GM06990 (cell line): Measurements from ENCODE around the gene RUNX3.

Experiments used
- DNase-seq: peaks from one replicate; pipeline ENCODE4 v3.0.0-alpha.2; 2011; ENCODE audit not compliant: insufficient read length; ENCODE audit errors: extremely low read depth
- H3K27me3 ChIP-seq: replicated peaks from 2 replicates; pipeline ENCODE4 v1.6.0; 2011; ENCODE audit warnings: low read length; ENCODE audit not compliant: control insufficient read depth, insufficient read depth
- H3K36me3 ChIP-seq: 2 replicates; pipeline ENCODE4 v1.5.1; 2011; ENCODE audit warnings: low read length; ENCODE audit not compliant: control insufficient read depth, insufficient read depth
- H3K4me3 ChIP-seq: replicated peaks from 2 replicates; pipeline ENCODE4 v1.5.1; 2011; ENCODE audit warnings: low read depth, mild to moderate bottlenecking, control low read depth, low read length
- TF ChIP-seq, protein P1 (sequence below): IDR thresholded peaks from 2 replicates; pipeline ENCODE4 v1.5.1; 2011; ENCODE audit warnings: low read length, control low read depth, mild to moderate bottlenecking, inconsistent platforms; ENCODE audit not compliant: insufficient read depth, poor library complexity, severe bottlenecking

RUNX3 gene

DNA sequence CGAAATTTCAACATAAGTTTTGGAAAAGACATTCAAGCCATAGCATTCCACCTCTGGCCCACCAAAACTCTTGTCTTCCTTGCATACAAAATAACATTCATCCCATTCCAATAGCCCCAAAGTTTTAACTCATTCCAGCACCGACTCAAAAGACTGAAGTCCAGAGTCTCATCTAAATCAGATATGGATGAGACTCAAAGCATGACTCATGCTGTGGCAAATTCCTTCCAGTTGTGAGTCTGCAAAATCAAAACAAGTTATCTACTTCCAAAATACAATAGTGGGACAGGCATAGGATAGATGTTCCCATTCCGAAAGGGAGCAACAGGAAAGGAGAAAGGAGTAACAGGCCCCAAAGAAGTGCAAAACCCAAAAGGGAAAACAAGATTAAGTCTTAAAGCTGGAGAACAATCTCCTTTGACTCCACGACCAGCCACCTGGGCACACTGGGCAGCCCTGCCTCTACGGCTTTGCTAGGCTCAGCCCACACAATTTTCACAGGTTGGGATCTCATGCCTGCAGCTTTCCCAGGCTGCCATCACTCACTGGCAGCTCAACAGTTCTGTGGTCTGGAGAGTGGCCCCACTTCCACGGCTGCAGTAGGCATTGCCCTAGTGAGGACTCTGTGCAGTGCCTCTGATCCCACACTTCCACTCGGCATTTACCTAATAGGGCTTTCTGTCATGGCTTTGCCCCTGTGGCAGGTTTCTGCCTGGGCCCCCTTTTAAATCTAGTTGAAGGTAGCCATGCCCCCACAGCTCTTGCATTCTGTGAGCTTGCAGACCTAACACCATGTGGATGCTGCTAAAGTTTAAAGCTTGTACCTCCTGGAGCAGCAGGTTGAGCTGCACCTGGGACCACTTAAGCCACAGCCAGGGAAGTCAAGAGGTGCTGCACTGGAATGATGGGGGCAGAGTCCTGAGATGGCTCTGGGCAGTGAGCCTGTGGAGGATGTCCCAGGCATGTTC lies 51.0 kb downstream of the RUNX3 start:
- no peak for DNase-seq
- TF ChIP-seq, protein P1, sequence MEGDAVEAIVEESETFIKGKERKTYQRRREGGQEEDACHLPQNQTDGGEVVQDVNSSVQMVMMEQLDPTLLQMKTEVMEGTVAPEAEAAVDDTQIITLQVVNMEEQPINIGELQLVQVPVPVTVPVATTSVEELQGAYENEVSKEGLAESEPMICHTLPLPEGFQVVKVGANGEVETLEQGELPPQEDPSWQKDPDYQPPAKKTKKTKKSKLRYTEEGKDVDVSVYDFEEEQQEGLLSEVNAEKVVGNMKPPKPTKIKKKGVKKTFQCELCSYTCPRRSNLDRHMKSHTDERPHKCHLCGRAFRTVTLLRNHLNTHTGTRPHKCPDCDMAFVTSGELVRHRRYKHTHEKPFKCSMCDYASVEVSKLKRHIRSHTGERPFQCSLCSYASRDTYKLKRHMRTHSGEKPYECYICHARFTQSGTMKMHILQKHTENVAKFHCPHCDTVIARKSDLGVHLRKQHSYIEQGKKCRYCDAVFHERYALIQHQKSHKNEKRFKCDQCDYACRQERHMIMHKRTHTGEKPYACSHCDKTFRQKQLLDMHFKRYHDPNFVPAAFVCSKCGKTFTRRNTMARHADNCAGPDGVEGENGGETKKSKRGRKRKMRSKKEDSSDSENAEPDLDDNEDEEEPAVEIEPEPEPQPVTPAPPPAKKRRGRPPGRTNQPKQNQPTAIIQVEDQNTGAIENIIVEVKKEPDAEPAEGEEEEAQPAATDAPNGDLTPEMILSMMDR: no peak
- no peaks in the 10 kb centered on the region; the same call in 1 of the 2 replicates for H3K27me3 ChIP-seq
- no peak overlapping the region for H3K4me3 ChIP-seq
- no peaks in the 10 kb centered on the region for H3K36me3 ChIP-seq

DNA sequence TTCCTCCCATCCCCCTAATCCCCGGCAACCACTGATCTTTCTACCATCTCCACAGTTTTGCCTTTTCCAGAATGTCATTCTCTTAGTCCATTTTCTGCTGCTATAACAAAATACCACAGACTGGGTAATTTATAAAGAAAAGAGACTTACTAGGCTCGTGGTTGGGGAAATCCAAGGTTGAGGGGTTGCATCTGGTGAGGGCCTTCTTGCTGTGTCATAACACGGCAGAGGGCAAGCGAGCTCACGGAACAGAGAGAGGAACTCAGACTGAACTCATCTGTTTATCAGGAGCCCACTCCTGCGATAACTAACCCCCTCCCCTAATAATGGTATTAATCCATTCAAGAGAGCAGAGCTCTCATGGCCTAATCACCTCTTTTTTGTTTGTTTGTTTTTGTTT lies 52.0 kb downstream of the RUNX3 start:
- no peak for DNase-seq
- TF ChIP-seq, protein P1: no peak
- no peaks in the 10 kb centered on the region; the same call in 1 of the 2 replicates for H3K27me3 ChIP-seq
- no peaks in the 10 kb centered on the region for H3K36me3 ChIP-seq
- H3K4me3 ChIP-seq: no peak overlapping the region

DNA sequence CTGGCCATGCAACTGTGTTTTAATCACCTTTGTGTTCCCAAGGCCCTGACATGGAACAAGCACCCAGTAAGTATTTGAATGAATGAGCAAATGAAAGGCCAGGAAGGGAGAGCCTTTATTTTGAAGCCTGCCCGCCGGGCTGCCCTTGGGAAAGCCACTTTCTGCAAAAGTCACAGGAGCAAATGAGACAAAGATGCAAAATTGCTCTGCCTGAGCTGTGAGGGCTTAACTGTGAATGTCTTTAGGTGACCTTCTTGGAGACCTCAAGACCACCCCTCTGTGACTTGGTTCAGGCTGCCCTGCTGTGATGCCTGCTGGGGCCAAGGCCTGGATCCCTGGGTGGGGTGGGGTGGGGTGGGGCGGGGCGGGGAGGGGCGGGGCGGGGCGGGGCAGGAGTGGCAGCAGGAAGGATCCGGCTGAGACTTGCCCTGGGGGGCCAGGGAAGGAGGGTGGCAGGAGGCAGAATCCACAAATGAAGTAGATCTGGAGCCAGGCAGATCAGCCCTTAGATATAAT lies 54.0 kb downstream of the RUNX3 start:
- TF ChIP-seq, protein P1: no peak

DNA sequence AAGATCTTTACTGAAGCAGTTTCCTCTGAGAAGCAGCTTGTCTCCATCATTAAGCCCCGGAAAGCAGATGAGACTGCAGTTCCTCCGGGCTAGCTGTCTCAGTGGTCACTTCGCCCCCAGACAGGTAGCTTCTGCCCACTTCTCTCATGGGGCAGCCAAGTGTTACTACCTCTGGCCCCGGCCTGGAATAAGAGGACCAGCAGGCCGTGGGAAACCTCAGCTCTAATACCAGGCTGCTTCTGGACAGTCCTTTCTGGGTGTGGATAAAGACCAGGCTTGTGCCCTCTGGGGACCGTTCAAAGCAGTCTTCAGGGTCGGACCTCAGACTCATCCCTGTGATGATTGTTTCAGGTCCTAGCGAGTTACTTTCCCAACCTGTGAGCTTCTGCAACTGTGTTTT lies 54.8 kb downstream of the RUNX3 start:
- Histone ChIP-seq H3K4me3 (no peak overlapping the region), H3K36me3 (no peaks in the 10 kb centered on the region), H3K27me3 (no peaks in the 10 kb centered on the region; the same call in 1 of the 2 replicates)
- TF ChIP-seq, protein P1: no peak
- no peak for DNase-seq

More for the DNA sequence above, 54.0 kb downstream of the RUNX3 start:
- no peak overlapping the region for H3K4me3 ChIP-seq
- no peak for DNase-seq
- no peaks in the 10 kb centered on the region; the same call in 1 of the 2 replicates for H3K27me3 ChIP-seq
- H3K36me3 ChIP-seq: no peaks in the 10 kb centered on the region

DNA sequence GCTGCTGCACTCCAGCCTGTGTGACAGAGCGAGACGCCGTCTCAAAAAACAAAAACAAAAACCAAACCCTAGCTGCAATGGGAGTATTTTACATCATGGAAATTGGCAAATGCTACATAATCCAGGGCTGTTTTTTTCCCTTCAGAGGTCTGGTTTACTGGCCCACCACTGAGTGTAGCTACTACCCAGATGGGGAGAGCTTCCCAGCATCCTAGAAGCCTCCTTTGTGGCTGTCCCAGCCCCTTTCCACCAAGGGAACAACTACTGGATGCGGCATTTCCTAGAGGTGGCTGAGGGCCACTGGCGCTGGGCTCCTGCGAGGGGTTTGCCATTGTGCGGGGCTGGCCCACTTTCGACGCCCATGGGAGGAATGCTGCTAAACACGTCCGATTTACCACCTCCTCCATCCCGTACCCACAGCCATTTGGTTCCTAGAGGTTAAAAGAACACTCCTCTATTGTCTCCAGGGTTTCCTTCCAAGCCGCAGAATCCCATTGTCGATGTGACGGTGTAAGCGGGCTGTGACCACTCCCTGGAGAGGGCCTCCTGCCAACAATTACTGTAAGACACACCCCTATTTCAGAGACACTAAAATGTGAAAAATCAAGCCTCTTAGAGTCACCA lies 55.4 kb downstream of the RUNX3 start:
- TF ChIP-seq, protein P1: no peak

More for the DNA sequence above, 55.4 kb downstream of the RUNX3 start:
- Histone ChIP-seq H3K4me3 (no peak overlapping the region), H3K36me3 (no peaks in the 10 kb centered on the region), H3K27me3 (no peaks in the 10 kb centered on the region; the same call in 1 of the 2 replicates)
- DNase-seq: no peak
